Measurements from ENCODE around the gene HSP90AB1. TPM values are rescaled to one million over a fixed set of nuclear protein-coding genes. Genes with fewer than 3 reads are reported as not detected.

HSP90AB1 gene
- total RNA-seq, 4 donors from 2014 or later: 433 to 696 (median 601) TPM

GRCh38 chr6:44214307-44214706 is 32.6 kb upstream of the HSP90AB1 start:
- H3K4me3 ChIP-seq: no peak overlapping the region
- peaks cover 18 to 31% (median 25%) of the 10 kb centered on the region in 3 donors for H3K4me1 ChIP-seq
- no peaks in the 10 kb centered on the region for H3K36me3 ChIP-seq
- intact Hi-C loops (cut with DNase I): no loop called here
- H3K9me3 ChIP-seq: no peaks in the 10 kb centered on the region
- TF ChIP-seq POLR2A (IDR thresholded peaks at IDR 0.05) (no peak), CTCF (IDR thresholded peaks at IDR 0.05) (no peak)
- no peak overlapping the region for H3K27ac ChIP-seq
- WGBS, 2 donors: 90% methylated on average over 6 of the region's 6 CpGs
- no peak for DNase-seq
- no peaks in the 10 kb centered on the region for H3K27me3 ChIP-seq

GRCh38 chr6:44216677-44217331 is 30.1 kb upstream of the HSP90AB1 start, which contains the start of gene MYMX:
Gene MYMX (plus strand): TSS chr6:44216926. CDS start chr6:44217472, 546 bp downstream.
- Histone ChIP-seq H3K27ac (peak within 1 kb of the TSS in 3 of 4 donors; percentile 86 to 95 (median 90)), H3K4me1 (peaks cover 37 to 56% (median 42%) of the 10 kb centered on the region in 3 donors), H3K27me3 (no peaks in the 10 kb centered on the region), H3K4me3 (no peak within 1 kb of the TSS), H3K9me3 (no peaks in the 10 kb centered on the region), H3K36me3 (no peaks in the 10 kb centered on the region)
- 16 to 23% methylated on average over 4 to 5 of the region's 7 CpGs for WGBS, 2 donors
- no peak for DNase-seq
- TF ChIP-seq POLR2A (IDR thresholded peaks at IDR 0.05) (no peak), CTCF (IDR thresholded peaks at IDR 0.05) (no peak)
- intact Hi-C loops (cut with DNase I): no loop called here

- H3K4me1 ChIP-seq: peaks cover 45 to 64% (median 49%) of the 10 kb centered on the region in 3 donors
- 50 to 59% methylated on average over 2 to 6 of the region's 16 CpGs for WGBS, 2 donors
Measured at GRCh38 chr6:44217332-44218143, 29.4 kb upstream of the HSP90AB1 start.

GRCh38 chr6:44219053-44219814 is 27.7 kb upstream of the HSP90AB1 start:
- WGBS, 2 donors: 6 to 22% methylated on average over 6 to 8 of the region's 45 CpGs
- Histone ChIP-seq H3K4me3 (peak overlapping the region; percentile 26 to 70 (median 52)), H3K9me3 (no peaks in the 10 kb centered on the region), H3K36me3 (no peaks in the 10 kb centered on the region), H3K4me1 (peaks cover 54 to 80% (median 59%) of the 10 kb centered on the region in 3 donors), H3K27me3 (no peaks in the 10 kb centered on the region), H3K27ac (peak overlapping the region; percentile 66 to 95 (median 88))
- intact Hi-C loops (cut with DNase I): no loop called here
- peak in 1 of 6 experiments; percentile 7 for TF ChIP-seq CTCF (IDR thresholded peaks at IDR 0.05)
- TF ChIP-seq POLR2A (IDR thresholded peaks at IDR 0.05): peak in 2 of 4 donors; percentile 45 to 74
- no peak for DNase-seq

More at GRCh38 chr6:44217332-44218143, 29.4 kb upstream of the HSP90AB1 start:
- Histone ChIP-seq H3K27ac (peak overlapping the region in 3 of 4 donors; percentile 86 to 95 (median 90)), H3K27me3 (no peaks in the 10 kb centered on the region), H3K9me3 (no peaks in the 10 kb centered on the region), H3K4me3 (no peak overlapping the region), H3K36me3 (no peaks in the 10 kb centered on the region)
- intact Hi-C loops (cut with DNase I): no loop called here
- TF ChIP-seq CTCF (IDR thresholded peaks at IDR 0.05) (no peak), POLR2A (IDR thresholded peaks at IDR 0.05) (no peak)
- no peak for DNase-seq
